ENCODE data around the gene COL5A3. TPM values are rescaled to one million over a fixed set of nuclear protein-coding genes. Genes with fewer than 3 reads are reported as not detected.

The COL5A3 gene
- total RNA-seq, 4 donors from 2014 or later = 9.8 to 30.8 (median 25.2) TPM

DNA sequence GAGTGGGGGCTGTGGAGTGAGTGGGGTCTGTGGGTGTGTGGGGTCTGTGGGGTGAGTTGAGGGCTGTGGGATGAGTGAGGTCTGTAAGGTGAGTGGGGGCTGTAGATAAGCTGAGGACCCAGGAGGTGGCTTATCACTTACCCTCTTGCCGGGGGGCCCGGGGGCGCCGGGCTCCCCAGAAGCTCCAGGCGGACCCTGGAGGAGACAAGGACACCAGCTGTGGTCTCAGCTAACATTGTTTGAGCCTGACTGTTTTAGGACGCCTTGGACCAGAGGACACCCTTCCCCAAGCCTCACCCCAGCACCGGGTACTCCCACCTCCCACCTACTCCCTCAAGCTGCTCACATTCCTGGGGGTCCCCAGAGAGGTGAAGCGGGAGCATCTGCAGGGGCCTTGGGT is 39.8 kb downstream of the COL5A3 start:
- Histone ChIP-seq H3K9me3 (no peaks in the 10 kb centered on the region), H3K4me3 (no peak overlapping the region), H3K27me3 (peaks cover 55% of the 10 kb centered on the region), H3K4me1 (no peaks in the 10 kb centered on the region), H3K36me3 (peaks cover 0 to 72% of the 10 kb centered on the region in 2 donors), H3K27ac (no peak overlapping the region)
- no peak for ATAC-seq
- WGBS, 2 donors (ENCODE audit: low coverage in 1 of 2) = 40 to 63% methylated on average over 1 to 3 of the region's 8 CpGs
- TF ChIP-seq POLR2AphosphoS5 (IDR thresholded peaks at IDR 0.05) = no peak
- TF ChIP-seq EP300 (IDR thresholded peaks at IDR 0.05) = no peak
- TF ChIP-seq, protein P1, sequence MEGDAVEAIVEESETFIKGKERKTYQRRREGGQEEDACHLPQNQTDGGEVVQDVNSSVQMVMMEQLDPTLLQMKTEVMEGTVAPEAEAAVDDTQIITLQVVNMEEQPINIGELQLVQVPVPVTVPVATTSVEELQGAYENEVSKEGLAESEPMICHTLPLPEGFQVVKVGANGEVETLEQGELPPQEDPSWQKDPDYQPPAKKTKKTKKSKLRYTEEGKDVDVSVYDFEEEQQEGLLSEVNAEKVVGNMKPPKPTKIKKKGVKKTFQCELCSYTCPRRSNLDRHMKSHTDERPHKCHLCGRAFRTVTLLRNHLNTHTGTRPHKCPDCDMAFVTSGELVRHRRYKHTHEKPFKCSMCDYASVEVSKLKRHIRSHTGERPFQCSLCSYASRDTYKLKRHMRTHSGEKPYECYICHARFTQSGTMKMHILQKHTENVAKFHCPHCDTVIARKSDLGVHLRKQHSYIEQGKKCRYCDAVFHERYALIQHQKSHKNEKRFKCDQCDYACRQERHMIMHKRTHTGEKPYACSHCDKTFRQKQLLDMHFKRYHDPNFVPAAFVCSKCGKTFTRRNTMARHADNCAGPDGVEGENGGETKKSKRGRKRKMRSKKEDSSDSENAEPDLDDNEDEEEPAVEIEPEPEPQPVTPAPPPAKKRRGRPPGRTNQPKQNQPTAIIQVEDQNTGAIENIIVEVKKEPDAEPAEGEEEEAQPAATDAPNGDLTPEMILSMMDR (IDR thresholded peaks at IDR 0.05) = no peak
- no peak for TF ChIP-seq POLR2A (IDR thresholded peaks at IDR 0.05)

DNA sequence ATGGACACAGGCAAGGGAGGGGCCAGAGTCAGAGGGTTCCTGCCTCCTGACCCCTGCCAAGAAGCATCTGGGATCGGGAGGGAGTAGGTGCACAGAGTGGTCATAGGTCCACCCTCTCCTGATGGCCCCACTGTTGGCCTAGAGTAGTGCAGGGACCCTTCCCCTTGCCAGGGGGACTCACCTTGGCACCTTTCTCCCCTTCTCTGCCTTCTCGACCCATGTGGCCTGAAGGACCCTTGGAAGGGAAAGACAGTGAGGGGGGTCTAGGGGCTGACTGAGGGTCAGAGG is 40.7 kb downstream of the COL5A3 start:
- no peak for TF ChIP-seq EP300 (IDR thresholded peaks at IDR 0.05)
- no peak for TF ChIP-seq POLR2AphosphoS5 (IDR thresholded peaks at IDR 0.05)
- TF ChIP-seq, protein P1 (IDR thresholded peaks at IDR 0.05) = no peak
- no peak for TF ChIP-seq POLR2A (IDR thresholded peaks at IDR 0.05)
- peaks cover 0 to 65% of the 10 kb centered on the region in 2 donors for H3K36me3 ChIP-seq
- no CpG with 5 or more reads among the region's 2 CpGs for WGBS, 2 donors (ENCODE audit: low coverage in 1 of 2)
- no peaks in the 10 kb centered on the region for H3K9me3 ChIP-seq
- H3K4me1 ChIP-seq = no peaks in the 10 kb centered on the region
- peaks cover 63% of the 10 kb centered on the region for H3K27me3 ChIP-seq
- no peak overlapping the region for H3K27ac ChIP-seq
- no peak for ATAC-seq
- no peak overlapping the region for H3K4me3 ChIP-seq

DNA sequence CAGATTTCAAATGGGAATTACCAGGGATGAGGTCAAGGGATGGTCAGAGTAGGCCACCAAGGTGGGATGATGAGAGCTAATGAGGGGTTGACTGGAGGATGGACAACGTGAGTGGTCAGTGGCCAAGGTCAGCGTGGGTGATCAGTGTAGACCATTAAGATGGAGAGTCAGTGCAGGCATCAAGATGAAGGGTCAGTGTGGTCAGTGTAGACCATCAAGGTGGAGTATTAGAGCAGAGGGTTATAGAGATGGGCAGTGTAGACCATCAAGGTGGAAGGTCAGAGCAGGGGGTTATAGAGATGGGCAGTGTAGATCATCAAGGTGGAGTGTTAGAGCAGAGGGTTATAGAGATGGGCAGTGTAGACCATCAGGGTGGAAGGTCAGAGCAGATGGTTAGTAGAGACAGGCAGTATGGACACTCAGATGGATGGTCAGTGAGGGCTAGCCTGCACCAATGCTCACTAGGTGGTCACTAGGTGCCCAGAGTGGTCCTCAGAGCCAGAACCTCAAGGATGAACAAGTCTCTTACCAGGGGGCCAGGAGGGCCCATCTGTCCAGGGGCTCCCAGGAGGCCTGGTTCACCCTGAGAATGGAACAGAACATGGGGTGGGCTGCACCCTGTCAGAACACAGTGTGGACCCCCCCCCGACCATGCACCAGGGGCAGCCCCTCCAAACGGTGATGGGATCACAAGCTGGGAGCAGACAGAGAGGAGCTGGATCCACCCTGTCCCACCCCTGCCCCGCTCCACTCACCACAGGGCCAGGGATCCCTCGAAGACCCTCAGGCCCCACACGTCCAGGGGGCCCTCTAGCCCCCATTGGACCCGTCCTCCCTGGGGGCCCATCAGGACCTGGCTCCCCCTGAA is 41.2 kb downstream of the COL5A3 start:
- no peak for ATAC-seq
- TF ChIP-seq, protein P1 (IDR thresholded peaks at IDR 0.05) = no peak
- TF ChIP-seq EP300 (IDR thresholded peaks at IDR 0.05) = no peak
- TF ChIP-seq POLR2A (IDR thresholded peaks at IDR 0.05) = no peak
- no peak for TF ChIP-seq POLR2AphosphoS5 (IDR thresholded peaks at IDR 0.05)
- Histone ChIP-seq H3K4me3 (no peak overlapping the region), H3K4me1 (no peaks in the 10 kb centered on the region), H3K36me3 (peaks cover 0 to 64% of the 10 kb centered on the region in 2 donors), H3K27ac (no peak overlapping the region), H3K27me3 (peaks cover 66% of the 10 kb centered on the region), H3K9me3 (no peaks in the 10 kb centered on the region)
- WGBS, 2 donors (ENCODE audit: low coverage in 1 of 2) = 72 to 83% methylated on average over 1 to 2 of the region's 8 CpGs

DNA sequence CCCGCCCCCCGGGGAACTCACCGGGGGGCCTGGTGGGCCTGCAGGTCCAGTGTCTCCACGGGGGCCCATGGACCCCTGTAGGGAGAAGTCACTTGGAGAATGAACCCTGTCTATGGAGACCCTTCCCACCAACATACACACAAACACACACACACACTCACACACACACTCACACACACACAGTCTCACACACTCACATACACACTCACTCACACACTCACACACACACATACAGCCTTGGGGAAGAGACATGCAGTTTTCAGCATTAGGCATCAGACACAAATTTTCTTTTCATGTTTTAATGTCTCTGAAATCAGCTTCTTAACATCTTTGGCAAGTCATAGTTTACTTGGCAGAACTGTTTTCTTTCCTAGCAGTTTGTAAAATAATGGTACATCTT is 43.0 kb downstream of the COL5A3 start:
- 54% methylated on average over 2 of the region's 4 CpGs; no CpG with 5 or more reads in 1 of the 2 donors for WGBS, 2 donors (ENCODE audit: low coverage in 1 of 2)
- no peaks in the 10 kb centered on the region for H3K9me3 ChIP-seq
- H3K4me1 ChIP-seq = no peaks in the 10 kb centered on the region
- no peak for ATAC-seq
- peaks cover 75% of the 10 kb centered on the region for H3K27me3 ChIP-seq
- TF ChIP-seq POLR2A (IDR thresholded peaks at IDR 0.05) (no peak), EP300 (IDR thresholded peaks at IDR 0.05) (no peak), POLR2AphosphoS5 (IDR thresholded peaks at IDR 0.05) (no peak)
- TF ChIP-seq, protein P1 (IDR thresholded peaks at IDR 0.05) = no peak
- no peak overlapping the region for H3K4me3 ChIP-seq
- no peak overlapping the region for H3K27ac ChIP-seq
- H3K36me3 ChIP-seq = peaks cover 0 to 64% of the 10 kb centered on the region in 2 donors

DNA sequence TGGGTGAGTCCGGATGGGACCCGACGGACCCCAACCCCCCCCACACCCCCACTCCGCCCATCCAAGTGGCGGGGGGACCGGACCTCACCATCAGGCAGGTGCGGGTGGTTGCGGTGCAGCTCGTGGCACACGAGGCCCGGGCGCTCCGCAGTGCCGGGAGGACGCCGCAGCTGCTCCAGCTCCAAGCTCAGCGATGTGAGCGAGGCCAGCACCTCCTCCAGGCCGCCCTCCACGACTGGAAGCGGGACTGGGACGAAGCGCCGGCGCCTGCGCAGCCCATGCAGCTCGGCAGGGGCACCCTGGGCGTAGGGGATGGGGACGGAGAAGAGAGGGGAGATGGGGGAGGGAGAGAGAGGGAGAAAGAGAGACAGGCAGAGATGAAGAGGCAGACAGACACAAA is 43.9 kb downstream of the COL5A3 start:
- Histone ChIP-seq H3K27me3 (peaks cover 79% of the 10 kb centered on the region), H3K27ac (no peak overlapping the region), H3K9me3 (no peaks in the 10 kb centered on the region), H3K4me3 (no peak overlapping the region), H3K36me3 (peaks cover 0 to 68% of the 10 kb centered on the region in 2 donors), H3K4me1 (no peaks in the 10 kb centered on the region)
- no peak for ATAC-seq
- 5 to 32% methylated on average over 4 to 8 of the region's 29 CpGs for WGBS, 2 donors (ENCODE audit: low coverage in 1 of 2)
- TF ChIP-seq POLR2A (IDR thresholded peaks at IDR 0.05) (no peak), EP300 (IDR thresholded peaks at IDR 0.05) (no peak)
- TF ChIP-seq, protein P1 (IDR thresholded peaks at IDR 0.05) = no peak

Measured in gastroesophageal sphincter (tissue), 4 donors.